HG03520 (cell line): ENCODE measurements around the gene CCL26.
"Not testable (repeated sequence)": the region's sequence is repeated elsewhere in the genome, so short reads cannot be mapped to it uniquely, and the experiment has no call there.

Experiments
- ATAC-seq: cut with Tn5 transposase; IDR thresholded peaks from one replicate; pipeline ENCODE4 v1.9.1; 2021; ENCODE audit warnings: mild to moderate bottlenecking, moderate library complexity; ENCODE audit not compliant: unreplicated experiment

Gene CCL26

GRCh38 chr7:75793676-75794075 lies 21.7 kb upstream of the CCL26 start:
- no peak for ATAC-seq

GRCh38 chr7:75792567-75792966 lies 20.6 kb upstream of the CCL26 start:
- not testable (repeated sequence) for ATAC-seq

- ATAC-seq: no peak
Measured at GRCh38 chr7:75789361-75789924, 17.4 kb upstream of the CCL26 start.

GRCh38 chr7:75788154-75788847 lies 16.3 kb upstream of the CCL26 start:
- not testable (repeated sequence) for ATAC-seq

- ATAC-seq: not testable (repeated sequence)
Measured at GRCh38 chr7:75783058-75783457, 11.0 kb upstream of the CCL26 start.

GRCh38 chr7:75780647-75781273 lies 8.7 kb upstream of the CCL26 start:
- not testable (repeated sequence) for ATAC-seq

GRCh38 chr7:75779516-75779915 lies 7.5 kb upstream of the CCL26 start:
- ATAC-seq: not testable (repeated sequence)

- ATAC-seq: not testable (repeated sequence)
Measured at GRCh38 chr7:75779035-75779434, 7.0 kb upstream of the CCL26 start.

GRCh38 chr7:75776295-75776971 lies 4.4 kb upstream of the CCL26 start:
- ATAC-seq: no peak

GRCh38 chr7:75773958-75774357 lies 1.9 kb upstream of the CCL26 start:
- ATAC-seq: not testable (repeated sequence)

- no peak for ATAC-seq
Measured at GRCh38 chr7:75771224-75771623, 787 bp downstream of the CCL26 start.

- no peak for ATAC-seq
Measured at GRCh38 chr7:75762350-75762917, 9.6 kb downstream of the CCL26 start.

- not testable (repeated sequence) for ATAC-seq
Measured at GRCh38 chr7:75761801-75762200, 10.2 kb downstream of the CCL26 start.

GRCh38 chr7:75758491-75758890 lies 13.5 kb downstream of the CCL26 start:
- ATAC-seq: no peak

GRCh38 chr7:75757860-75758259 lies 14.2 kb downstream of the CCL26 start:
- no peak for ATAC-seq

GRCh38 chr7:75756991-75757676 lies 14.9 kb downstream of the CCL26 start:
- no peak for ATAC-seq

GRCh38 chr7:75756206-75756990 lies 15.6 kb downstream of the CCL26 start:
- no peak for ATAC-seq

- no peak for ATAC-seq
Measured at GRCh38 chr7:75743455-75743859, 28.6 kb downstream of the CCL26 start.

- ATAC-seq: no peak
Measured at GRCh38 chr7:75740846-75741497, 31.0 kb downstream of the CCL26 start.
